Prostate gland (tissue), 2 donors: ENCODE measurements around the gene MRO.

Experiments
- POLR2A ChIP-seq: fragments of 450-650 bp; IDR thresholded peaks from one replicate; pipeline ENCODE4 v1.6.1; 2016; ENCODE audit warnings: antibody characterized with exemption, mild to moderate bottlenecking
- TF ChIP-seq, protein P1 (sequence below), 4 experiments: fragments of 200-600 bp in 2 of 4; fragments of 450-650 bp in 2 of 4; sonication (generic) in 2 of 4; IDR thresholded peaks; 1 replicate in 3 of 4; 2 replicates in 1 of 4; pipeline ENCODE4 v1.5.1; 2016 to 2019; ENCODE audit warnings: antibody characterized with exemption in 4 of 4, mild to moderate bottlenecking in 2 of 4, moderate library complexity in 2 of 4

GRCh38 chr18:50747849-50748242, 72.0 kb downstream of the MRO start:
- TF ChIP-seq, protein P1, sequence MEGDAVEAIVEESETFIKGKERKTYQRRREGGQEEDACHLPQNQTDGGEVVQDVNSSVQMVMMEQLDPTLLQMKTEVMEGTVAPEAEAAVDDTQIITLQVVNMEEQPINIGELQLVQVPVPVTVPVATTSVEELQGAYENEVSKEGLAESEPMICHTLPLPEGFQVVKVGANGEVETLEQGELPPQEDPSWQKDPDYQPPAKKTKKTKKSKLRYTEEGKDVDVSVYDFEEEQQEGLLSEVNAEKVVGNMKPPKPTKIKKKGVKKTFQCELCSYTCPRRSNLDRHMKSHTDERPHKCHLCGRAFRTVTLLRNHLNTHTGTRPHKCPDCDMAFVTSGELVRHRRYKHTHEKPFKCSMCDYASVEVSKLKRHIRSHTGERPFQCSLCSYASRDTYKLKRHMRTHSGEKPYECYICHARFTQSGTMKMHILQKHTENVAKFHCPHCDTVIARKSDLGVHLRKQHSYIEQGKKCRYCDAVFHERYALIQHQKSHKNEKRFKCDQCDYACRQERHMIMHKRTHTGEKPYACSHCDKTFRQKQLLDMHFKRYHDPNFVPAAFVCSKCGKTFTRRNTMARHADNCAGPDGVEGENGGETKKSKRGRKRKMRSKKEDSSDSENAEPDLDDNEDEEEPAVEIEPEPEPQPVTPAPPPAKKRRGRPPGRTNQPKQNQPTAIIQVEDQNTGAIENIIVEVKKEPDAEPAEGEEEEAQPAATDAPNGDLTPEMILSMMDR (IDR thresholded peaks at IDR 0.05) = no peak
- no peak for TF ChIP-seq POLR2A
